Activated CD4-positive, alpha-beta T cell treated with anti-CD3 and anti-CD28 coated beads, Interleukin-2, amount 50 U/mL, for 24 hours (primary cell): Measurements from ENCODE around the gene NFIA.
"Not testable (repeated sequence)": the region's sequence is repeated elsewhere in the genome, so short reads cannot be mapped to it uniquely, and the experiment has no call there.

ENCODE experiments used
- DNase-seq, 2 donors: peaks; one replicate each; pipeline ENCODE4 v3.0.0-alpha.2; 2020; ENCODE audit warnings: low read depth in 1 of 2, low spot score in 1 of 2

Gene NFIA

GRCh38 chr1:61447106-61447967, 365.0 kb downstream of the NFIA start:
- DNase-seq = no peak

DNA sequence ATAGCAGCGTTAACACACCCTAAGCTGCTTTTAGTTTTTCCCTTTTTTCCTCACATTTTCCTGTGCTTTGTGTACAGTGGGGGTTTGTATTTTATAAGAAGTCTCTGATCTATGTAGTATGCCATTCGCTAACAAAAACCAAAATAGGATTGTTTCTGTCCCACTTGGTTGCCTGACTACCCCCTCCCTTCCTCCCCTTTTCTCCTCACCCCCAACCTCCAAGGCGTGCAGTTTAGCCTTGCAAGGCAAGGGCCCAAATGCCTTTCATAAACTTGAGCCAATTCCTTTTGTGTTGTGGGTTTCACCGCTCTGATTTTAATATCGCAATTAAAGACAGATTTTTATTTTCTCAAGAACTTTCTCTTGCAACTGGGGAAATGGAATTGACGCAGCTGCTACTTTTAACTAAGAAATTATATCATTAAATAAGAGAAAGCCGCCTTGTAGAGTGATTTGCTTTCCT, 365.6 kb downstream of the NFIA start:
- DNase-seq = no peak

DNA sequence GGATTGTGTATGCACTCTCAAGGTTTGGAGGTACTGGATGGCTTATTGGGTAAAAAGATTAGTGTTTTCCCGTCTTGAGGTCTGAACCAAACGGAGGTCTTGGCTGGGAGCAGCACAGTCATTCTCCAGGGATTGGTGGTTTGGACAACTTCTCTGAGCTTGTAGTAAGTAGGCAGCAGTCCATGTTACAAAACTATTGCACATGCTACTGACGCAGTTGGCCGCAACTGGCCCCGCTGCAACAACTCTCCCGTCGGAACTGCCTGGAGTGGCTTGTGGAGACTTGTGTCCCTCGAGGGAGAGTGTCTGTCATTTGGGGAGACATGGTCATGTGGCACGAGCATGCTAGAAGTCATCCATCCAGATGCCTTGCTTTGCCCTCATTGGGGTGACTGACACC, 366.6 kb downstream of the NFIA start:
- DNase-seq = no peak

DNA sequence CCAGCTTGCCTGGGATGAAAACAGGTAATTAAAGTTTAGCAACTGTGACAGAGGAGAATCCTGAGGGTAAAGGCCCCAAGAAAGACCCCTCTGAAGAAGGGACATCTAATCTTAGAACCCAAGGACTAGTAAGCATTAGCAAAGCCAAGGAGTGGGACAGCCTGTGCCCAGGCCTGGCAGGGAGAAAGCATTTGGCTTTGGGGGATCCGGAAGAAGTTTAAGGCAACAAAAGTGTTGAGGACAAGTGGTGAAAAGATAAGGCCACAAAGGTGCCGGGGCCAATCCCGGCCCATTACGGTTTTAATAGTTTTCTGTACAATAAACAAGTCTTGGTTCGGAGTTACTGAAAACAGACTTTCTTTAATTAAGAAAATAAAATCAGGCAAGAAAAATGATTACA, 367.0 kb downstream of the NFIA start:
- no peak for DNase-seq

GRCh38 chr1:61450454-61450853, 368.1 kb downstream of the NFIA start:
- DNase-seq = no peak

DNA sequence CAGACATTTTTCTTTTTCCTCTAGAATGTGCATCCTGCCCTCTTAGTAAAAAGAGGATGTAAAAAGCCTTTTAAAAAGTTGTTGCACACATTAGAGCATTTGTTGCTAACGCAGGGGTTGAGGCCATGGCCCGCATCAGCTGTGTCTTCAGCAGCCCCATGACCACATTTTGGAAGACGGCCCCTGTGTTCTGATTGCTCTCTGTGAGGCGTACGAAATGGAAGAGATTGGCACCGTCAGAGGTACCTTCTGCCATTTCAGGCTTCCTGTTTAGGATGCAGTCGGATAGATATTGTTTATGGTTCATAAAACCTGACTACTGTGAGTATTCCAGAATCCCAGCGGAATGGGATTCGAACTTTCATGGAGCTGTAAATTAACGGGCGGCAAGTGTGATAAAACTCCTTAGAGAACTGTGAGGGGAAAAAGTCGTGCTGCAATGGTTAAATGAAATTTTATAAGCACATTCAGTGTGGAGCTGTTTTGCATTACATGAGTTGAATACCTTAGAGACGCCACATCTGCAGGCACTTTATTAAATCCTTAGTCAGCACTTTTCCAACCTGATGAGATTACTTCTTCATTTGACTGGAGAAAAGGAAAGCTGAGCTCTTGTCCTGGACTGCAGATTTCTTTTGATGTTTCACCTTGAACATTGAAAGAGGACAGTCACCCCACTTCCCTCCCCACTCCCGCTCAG, 368.7 kb downstream of the NFIA start:
- DNase-seq = no peak

DNA sequence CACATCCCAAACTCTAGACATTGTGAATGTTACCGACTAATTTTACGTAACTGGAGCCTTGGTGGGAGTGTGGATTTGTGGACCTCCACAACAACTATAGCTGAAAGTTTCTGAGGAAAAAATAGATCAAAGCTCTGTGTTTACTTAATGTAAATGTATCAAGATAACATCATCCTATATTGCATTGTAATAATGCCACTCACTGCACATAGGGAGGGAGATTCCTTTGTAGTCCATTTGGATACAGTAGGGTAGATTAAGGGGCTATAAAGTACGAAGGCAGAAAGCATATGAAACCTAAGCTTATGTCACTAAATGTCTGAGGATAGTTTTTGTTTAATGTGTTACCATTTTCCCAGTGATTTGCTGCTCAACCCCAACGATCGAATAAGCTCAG, 369.2 kb downstream of the NFIA start:
- DNase-seq = no peak

- DNase-seq = no peak
Observed at GRCh38 chr1:61452176-61453035, 370.0 kb downstream of the NFIA start.

DNA sequence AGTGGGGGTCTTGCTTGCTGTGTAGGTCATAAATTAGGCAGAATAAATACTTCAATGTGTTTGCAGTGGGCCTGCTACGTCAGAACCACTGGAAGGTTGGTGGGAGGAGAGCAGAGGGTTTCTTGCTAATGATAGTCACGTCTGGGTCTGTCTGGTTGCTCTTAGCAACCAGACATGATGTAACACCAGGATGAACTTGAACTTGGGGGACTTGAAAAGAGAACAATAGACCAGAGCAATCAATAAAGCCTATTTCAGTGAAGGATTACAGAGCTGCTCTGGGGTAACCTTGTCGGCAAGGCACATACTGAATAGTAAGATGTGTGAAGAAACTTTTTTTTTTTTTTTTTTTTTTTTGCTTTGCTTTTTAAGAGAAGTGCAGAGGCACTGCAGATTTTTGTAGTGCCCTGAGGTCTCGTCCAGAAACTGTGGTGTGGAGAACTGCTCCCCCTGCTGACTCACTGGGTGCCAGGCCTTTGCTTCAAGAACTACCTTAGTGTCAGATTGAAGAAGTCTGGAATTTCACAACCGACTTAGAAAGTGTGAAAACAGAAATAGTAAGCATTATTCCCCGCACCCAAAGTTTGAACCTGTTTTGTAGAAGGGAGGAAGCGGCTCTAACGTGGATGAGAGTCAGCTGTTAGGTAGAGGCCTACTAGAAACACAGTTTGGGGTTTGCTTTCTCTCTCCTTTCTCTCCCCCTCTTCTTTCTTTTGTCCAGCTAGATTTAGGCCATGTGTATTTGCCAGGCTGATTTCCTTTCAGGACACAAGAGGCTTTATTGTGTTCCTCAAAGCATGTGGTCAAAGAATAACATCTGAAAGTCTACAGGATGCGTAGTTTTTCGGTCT, 371.0 kb downstream of the NFIA start:
- peak; percentile 26 to 63 for DNase-seq

DNA sequence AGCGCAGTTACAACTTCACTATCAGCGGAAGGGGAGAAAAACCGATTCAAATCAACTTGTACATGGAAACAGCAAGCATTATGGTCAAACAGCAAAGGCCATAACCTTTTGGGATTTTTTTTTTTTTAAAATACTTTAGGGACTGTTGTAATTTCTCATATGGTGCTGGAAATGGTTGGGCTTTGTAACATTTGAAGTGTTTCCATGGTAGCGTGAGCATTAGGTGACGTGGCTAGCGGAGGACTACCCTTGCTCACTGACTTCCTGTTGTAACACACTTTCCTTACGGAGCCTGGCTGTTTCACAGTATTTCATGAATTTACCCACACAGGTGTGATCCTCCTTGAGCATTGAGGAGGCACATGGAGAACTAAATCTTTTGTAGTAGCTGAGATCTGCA, 373.0 kb downstream of the NFIA start:
- DNase-seq = no peak

DNA sequence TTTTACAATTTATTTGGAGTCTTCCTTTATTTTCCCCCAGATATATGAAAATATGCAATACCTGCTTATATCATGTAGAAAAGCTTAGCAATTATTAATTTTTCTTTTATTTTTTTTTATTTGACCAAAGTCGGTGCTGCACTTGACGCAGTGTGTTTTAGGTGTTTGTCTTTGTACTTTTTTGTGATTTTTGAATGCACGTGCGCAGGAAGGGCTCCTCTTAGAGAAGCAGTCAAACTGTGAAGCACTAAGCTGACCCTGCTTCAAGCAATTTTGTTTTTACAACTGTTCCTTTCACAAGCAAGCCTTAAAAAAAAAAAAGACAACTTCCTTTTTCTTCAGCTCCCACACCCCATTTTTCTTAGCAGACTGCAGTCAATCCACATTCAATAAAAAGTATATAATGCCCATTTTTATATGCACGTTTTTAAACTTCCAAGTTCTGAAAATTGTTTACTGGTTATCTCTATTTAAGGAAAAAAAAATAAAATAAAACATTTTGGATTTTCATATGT, 375.2 kb downstream of the NFIA start:
- no peak for DNase-seq

- DNase-seq = no peak
Observed at GRCh38 chr1:61459345-61459744, 377.0 kb downstream of the NFIA start.

DNA sequence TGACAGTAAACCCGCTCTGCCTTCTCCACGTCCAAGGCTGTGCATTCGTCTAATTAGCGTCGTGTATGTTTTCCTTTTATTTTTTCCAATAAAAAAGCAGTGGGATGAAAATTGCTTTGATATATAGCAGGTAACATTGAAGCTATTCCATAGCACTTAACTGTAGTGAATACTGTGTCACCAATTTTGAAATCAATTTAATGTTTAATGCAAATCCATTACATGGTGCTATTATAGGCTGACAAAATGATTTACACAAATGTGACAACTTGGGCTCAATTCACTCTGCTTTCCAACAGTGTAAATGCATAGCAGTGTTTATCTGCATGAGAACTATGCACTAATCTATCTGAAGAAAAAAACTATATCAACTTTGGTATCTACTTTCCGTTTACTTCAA, 377.8 kb downstream of the NFIA start:
- DNase-seq = no peak

DNA sequence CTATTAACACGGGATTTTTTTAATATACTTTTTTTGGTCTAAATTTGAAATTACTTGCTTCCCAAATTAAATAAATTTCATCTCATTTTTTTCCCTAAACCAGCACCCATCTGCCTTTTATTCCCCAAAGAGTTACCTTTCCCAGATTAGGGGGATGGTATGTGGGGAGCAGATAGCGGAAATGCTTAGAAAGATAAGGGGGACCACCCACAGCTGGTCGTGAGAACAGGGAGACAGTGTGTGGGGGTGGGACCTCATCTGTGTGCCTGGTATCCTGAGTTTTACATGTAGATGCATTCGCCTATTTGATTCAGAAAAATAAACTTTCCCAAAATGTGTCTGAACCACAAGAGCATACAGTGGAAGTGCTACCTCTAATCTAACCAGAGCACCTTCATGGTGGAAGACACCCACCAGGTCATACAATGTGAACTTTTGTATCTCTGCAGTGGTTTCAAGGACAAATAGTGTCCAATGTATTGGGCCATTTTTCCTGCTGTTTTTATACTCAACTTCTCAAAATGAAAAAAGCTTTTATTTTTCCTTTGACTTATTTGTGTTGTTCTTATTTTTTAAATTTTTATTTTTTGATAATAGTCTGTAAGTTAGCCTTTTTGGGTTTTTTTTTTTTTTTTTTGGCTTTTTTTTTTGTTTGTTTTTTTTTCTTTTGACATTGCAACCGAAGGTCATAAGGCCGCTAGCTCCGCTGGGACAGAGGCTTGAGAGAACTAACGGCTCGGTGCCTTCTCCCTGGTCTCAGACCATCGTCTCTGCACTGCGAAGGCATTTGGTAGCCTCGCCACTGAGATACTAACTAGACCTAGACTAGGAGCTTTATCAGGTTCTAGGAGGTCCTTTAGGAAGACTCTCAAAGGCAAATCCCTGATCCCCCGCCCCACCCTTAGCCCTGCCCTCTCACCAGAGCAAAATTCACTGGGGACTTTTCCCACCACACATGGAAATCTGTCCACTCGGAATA, 379.3 kb downstream of the NFIA start:
- DNase-seq = no peak

- DNase-seq = no peak
Observed at GRCh38 chr1:61462628-61463027, 380.3 kb downstream of the NFIA start.

- DNase-seq = no peak
Observed at GRCh38 chr1:61463220-61463619, 380.9 kb downstream of the NFIA start.

GRCh38 chr1:61467836-61468235, 385.5 kb downstream of the NFIA start:
- not testable (repeated sequence) for DNase-seq

- DNase-seq = no peak
Observed at GRCh38 chr1:61469365-61469764, 387.0 kb downstream of the NFIA start.

GRCh38 chr1:61472876-61473275, 390.5 kb downstream of the NFIA start:
- no peak for DNase-seq
